ENCODE data around the gene EDEM2. TPM values are rescaled to one million over a fixed set of nuclear protein-coding genes. Genes with fewer than 3 reads are reported as not detected.
A peak's percentile ranks its signal among the peaks of the same experiment; 100 is the strongest.
"Not testable (repeated sequence)": the region's sequence is repeated elsewhere in the genome, so short reads cannot be mapped to it uniquely, and the experiment has no call there.

EDEM2 gene, protein sequence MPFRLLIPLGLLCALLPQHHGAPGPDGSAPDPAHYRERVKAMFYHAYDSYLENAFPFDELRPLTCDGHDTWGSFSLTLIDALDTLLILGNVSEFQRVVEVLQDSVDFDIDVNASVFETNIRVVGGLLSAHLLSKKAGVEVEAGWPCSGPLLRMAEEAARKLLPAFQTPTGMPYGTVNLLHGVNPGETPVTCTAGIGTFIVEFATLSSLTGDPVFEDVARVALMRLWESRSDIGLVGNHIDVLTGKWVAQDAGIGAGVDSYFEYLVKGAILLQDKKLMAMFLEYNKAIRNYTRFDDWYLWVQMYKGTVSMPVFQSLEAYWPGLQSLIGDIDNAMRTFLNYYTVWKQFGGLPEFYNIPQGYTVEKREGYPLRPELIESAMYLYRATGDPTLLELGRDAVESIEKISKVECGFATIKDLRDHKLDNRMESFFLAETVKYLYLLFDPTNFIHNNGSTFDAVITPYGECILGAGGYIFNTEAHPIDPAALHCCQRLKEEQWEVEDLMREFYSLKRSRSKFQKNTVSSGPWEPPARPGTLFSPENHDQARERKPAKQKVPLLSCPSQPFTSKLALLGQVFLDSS
- total RNA-seq (2013): 54.4 TPM
- 10 to 100 TPM; 39.5 to 86.1 (median 75.6) TPM for polyA plus RNA-seq
- 36.4 and 54.8 TPM in 2 replicates for polyA minus RNA-seq
- 4.9 to 36.7 (median 25.9) reads per million in 11 experiments for total RNA-seq

DNA sequence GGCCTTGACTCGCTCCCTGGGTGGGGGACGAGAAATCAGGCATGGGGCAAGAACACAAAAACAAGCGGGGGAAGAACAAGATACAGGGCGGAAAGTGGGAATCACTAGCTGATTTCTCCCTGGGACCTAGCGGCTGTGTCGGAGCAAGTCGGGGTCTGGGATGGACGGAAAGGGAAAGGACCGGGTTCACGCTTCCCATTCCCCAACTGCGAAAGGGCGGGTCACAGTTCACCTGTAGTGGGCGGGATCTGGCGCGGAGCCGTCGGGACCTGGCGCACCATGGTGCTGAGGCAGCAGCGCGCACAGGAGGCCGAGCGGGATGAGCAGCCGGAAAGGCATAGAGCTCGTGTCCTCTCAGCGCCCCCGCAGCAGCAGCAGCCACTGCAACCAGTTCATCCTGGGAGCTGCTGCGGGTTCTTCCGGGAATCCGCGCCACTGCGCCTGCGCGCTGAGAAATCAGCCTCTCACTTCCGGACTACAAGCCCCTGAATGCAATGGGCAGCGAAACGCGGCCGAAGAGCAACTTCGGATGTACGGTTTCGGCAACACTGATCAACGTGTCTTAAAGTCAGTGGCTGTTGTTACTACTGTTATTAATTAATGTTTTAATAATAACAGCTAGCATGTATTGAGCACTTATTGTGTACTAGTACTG, at the start of gene EDEM2:
TSS of gene EDEM2 (minus strand) at position 417 of the 655 bp plus-strand sequence. CDS start at position 339, 78 bp downstream.
- Mint-ChIP-seq H3K4me1 (peaks cover 43% of the 10 kb centered on the region), H3K27ac (peak within 1 kb of the TSS; percentile 86 to 96 (median 96)), H3K36me3 (peaks cover 13 to 20% of the 10 kb centered on the region in 2 donors), H3K9me3 (no peaks in the 10 kb centered on the region), H3K27me3 (ENCODE audit: low read depth in 3 of 3) (no peaks in the 10 kb centered on the region), H3K4me3 (peak within 1 kb of the TSS; percentile 95 to 96)
- TF ChIP-seq, protein P1, sequence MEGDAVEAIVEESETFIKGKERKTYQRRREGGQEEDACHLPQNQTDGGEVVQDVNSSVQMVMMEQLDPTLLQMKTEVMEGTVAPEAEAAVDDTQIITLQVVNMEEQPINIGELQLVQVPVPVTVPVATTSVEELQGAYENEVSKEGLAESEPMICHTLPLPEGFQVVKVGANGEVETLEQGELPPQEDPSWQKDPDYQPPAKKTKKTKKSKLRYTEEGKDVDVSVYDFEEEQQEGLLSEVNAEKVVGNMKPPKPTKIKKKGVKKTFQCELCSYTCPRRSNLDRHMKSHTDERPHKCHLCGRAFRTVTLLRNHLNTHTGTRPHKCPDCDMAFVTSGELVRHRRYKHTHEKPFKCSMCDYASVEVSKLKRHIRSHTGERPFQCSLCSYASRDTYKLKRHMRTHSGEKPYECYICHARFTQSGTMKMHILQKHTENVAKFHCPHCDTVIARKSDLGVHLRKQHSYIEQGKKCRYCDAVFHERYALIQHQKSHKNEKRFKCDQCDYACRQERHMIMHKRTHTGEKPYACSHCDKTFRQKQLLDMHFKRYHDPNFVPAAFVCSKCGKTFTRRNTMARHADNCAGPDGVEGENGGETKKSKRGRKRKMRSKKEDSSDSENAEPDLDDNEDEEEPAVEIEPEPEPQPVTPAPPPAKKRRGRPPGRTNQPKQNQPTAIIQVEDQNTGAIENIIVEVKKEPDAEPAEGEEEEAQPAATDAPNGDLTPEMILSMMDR (IDR thresholded peaks at IDR 0.05): no peak
- peak within 1 kb of the TSS; percentile 68 to 88 for H3K27ac ChIP-seq (ENCODE audit: low read depth in 1 of 2, low read length in 2 of 2)
- H2AFZ ChIP-seq (ENCODE audit: insufficient read depth, low read depth, low read length, poor library complexity, severe bottlenecking): peak within 1 kb of the TSS; percentile 92
- peak within 1 kb of the TSS; percentile 98 for H3K4me2 ChIP-seq (replicated peaks; ENCODE audit: extremely low read depth, low read length, poor library complexity, severe bottlenecking)
- peaks cover 15 to 18% of the 10 kb centered on the region in 2 donors for H3K36me3 ChIP-seq (replicated peaks in 1 of 2; ENCODE audit: control insufficient read depth in 1 of 2, insufficient read depth in 2 of 2, low read length in 2 of 2)
- intact Hi-C loops (cut with micrococcal nuclease): loop anchor here (2.0 to 10.0 kb wide), 7 partner anchors 54 to 785 kb away; partner anchors contain the start of genes TRPC4AP (in 2 of the 2), ACSS2 (in 1 of the 2), ITCH (in 1 of the 2) and MMP24OS (in 1 of the 2)
- DNase-seq: peak; percentile 91 to 92 (median 92)
- WGBS (ENCODE audit: insufficient coverage): under 1% methylated on average over 34 of the region's 42 CpGs
- no peaks in the 10 kb centered on the region for H3K9me3 ChIP-seq (replicated peaks in 1 of 2; ENCODE audit: control insufficient read depth in 1 of 2, insufficient read depth in 1 of 2, low read length in 2 of 2)
- H3K4me1 ChIP-seq (ENCODE audit: control insufficient read depth in 1 of 2, insufficient read depth in 2 of 2, low read length in 2 of 2): peaks cover 41 to 46% of the 10 kb centered on the region in 2 donors
- H3K9ac ChIP-seq (ENCODE audit: insufficient read depth, low read length, poor library complexity, severe bottlenecking): peak within 1 kb of the TSS; percentile 79
- H3K27me3 ChIP-seq (ENCODE audit: control insufficient read depth in 2 of 2, insufficient read depth in 2 of 2, low read length in 2 of 2): no peaks in the 10 kb centered on the region
- peak within 1 kb of the TSS; percentile 95 to 96 (median 95) for H3K4me3 ChIP-seq (replicated peaks in 1 of 3; ENCODE audit: low read depth in 2 of 3, low read length in 3 of 3)
- peaks cover 37% of the 10 kb centered on the region for H3K79me2 ChIP-seq (ENCODE audit: insufficient read depth, low read length)
- H4K20me1 ChIP-seq (ENCODE audit: insufficient read depth, low read length): peaks cover 34% of the 10 kb centered on the region

DNA sequence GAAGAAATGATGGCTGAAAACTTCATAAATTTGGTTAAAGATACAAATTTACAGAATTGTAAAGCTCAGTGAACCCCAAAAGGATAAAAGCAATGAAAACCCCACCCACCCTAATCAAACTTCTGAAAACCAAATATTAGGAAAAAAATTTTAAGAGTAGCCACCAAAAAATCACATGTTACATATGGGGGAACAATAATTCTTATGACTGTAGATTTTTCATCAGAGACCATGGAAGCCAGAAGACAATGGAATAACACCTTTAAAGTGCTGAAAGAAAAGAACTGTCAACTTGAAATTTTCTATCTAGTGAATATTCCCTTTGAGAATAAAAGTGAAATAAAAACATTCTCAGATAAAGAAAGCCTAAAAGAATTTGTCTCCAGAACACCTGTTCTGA, 49.2 kb upstream of the EDEM2 start:
- no peaks in the 10 kb centered on the region for H3K36me3 ChIP-seq (replicated peaks in 1 of 2; ENCODE audit: control insufficient read depth in 1 of 2, insufficient read depth in 2 of 2, low read length in 2 of 2)
- intact Hi-C loops (cut with micrococcal nuclease): no loop called here
- H3K79me2 ChIP-seq (ENCODE audit: insufficient read depth, low read length): no peaks in the 10 kb centered on the region
- no peak for DNase-seq
- Mint-ChIP-seq H3K9me3 (peaks cover 9 to 48% (median 40%) of the 10 kb centered on the region in 7 donors), H3K36me3 (peaks cover 5 to 6% of the 10 kb centered on the region in 2 donors), H3K4me1 (no peaks in the 10 kb centered on the region), H3K4me3 (no peak overlapping the region), H3K27ac (no peak overlapping the region), H3K27me3 (ENCODE audit: low read depth in 3 of 3) (peaks cover 0 to 2% (median 0%) of the 10 kb centered on the region in 3 donors)
- no peak overlapping the region for H3K4me2 ChIP-seq (replicated peaks; ENCODE audit: extremely low read depth, low read length, poor library complexity, severe bottlenecking)
- H3K27me3 ChIP-seq (ENCODE audit: control insufficient read depth in 2 of 2, insufficient read depth in 2 of 2, low read length in 2 of 2): no peaks in the 10 kb centered on the region
- no peak overlapping the region for H3K4me3 ChIP-seq (replicated peaks in 1 of 3; ENCODE audit: low read depth in 2 of 3, low read length in 3 of 3)
- H3K9ac ChIP-seq (ENCODE audit: insufficient read depth, low read length, poor library complexity, severe bottlenecking): no peak overlapping the region
- H2AFZ ChIP-seq (ENCODE audit: insufficient read depth, low read depth, low read length, poor library complexity, severe bottlenecking): no peak overlapping the region
- TF ChIP-seq, protein P1 (IDR thresholded peaks at IDR 0.05): no peak
- H3K4me1 ChIP-seq (ENCODE audit: control insufficient read depth in 1 of 2, insufficient read depth in 2 of 2, low read length in 2 of 2): no peaks in the 10 kb centered on the region
- no peak overlapping the region for H3K27ac ChIP-seq (ENCODE audit: low read depth in 1 of 2, low read length in 2 of 2)
- H3K9me3 ChIP-seq (replicated peaks in 1 of 2; ENCODE audit: control insufficient read depth in 1 of 2, insufficient read depth in 1 of 2, low read length in 2 of 2): peaks cover 25 to 32% of the 10 kb centered on the region in 2 donors
- no peaks in the 10 kb centered on the region for H4K20me1 ChIP-seq (ENCODE audit: insufficient read depth, low read length)

DNA sequence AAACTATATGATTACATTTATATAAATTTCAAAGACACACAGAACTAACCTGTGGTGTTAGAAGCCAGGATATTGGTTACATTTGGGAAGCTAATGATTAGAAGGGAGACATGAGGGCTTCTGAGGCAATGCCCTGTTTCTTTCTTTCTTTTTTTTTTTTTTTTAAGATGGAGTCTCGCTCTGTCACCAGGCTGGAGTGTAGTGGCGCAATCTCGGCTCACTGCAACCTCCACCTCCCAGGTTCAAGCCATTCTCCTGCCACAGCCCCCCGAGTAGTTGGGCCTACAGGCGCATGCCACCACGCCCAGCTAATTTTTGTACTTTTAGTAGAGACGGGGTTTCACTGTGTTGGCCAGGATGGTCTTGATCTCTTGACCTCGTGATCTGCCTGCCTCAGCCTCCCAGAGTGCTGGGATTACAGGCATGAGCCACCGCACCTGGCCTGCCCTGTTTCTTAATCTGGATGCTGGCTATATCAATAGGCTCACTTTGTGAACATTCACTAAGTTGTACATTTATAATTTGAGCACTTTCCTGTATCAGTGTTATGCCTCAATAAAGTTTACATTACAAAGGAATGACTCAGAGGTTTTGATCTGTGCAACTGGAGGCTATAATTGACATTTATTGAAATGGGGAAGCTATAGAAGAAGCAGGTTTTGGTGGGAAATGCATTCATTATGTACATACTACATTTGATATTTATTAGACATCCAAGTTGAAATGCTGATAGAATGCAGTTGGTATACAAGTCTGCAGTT, 46.1 kb upstream of the EDEM2 start:
- DNase-seq; H3K4me1 Mint-ChIP-seq; H3K4me3 ChIP-seq (replicated peaks in 1 of 3; ENCODE audit: low read depth in 2 of 3, low read length in 3 of 3); H4K20me1 ChIP-seq (ENCODE audit: insufficient read depth, low read length); H3K36me3 Mint-ChIP-seq; H2AFZ ChIP-seq (ENCODE audit: insufficient read depth, low read depth, low read length, poor library complexity, severe bottlenecking); H3K36me3 ChIP-seq (replicated peaks in 1 of 2; ENCODE audit: control insufficient read depth in 1 of 2, insufficient read depth in 2 of 2, low read length in 2 of 2); intact Hi-C loops (cut with micrococcal nuclease); H3K27ac Mint-ChIP-seq; H3K9ac ChIP-seq (ENCODE audit: insufficient read depth, low read length, poor library complexity, severe bottlenecking); H3K79me2 ChIP-seq (ENCODE audit: insufficient read depth, low read length); H3K27me3 ChIP-seq (ENCODE audit: control insufficient read depth in 2 of 2, insufficient read depth in 2 of 2, low read length in 2 of 2); H3K4me2 ChIP-seq (replicated peaks; ENCODE audit: extremely low read depth, low read length, poor library complexity, severe bottlenecking); H3K4me1 ChIP-seq (ENCODE audit: control insufficient read depth in 1 of 2, insufficient read depth in 2 of 2, low read length in 2 of 2); H3K27ac ChIP-seq (ENCODE audit: low read depth in 1 of 2, low read length in 2 of 2); H3K27me3 Mint-ChIP-seq (ENCODE audit: low read depth in 3 of 3); H3K4me3 Mint-ChIP-seq: not testable (repeated sequence)
- peaks cover 19 to 25% of the 10 kb centered on the region in 2 donors for H3K9me3 ChIP-seq (replicated peaks in 1 of 2; ENCODE audit: control insufficient read depth in 1 of 2, insufficient read depth in 1 of 2, low read length in 2 of 2)
- 98% methylated on average over 6 of the region's 9 CpGs for WGBS (ENCODE audit: insufficient coverage)
- H3K9me3 Mint-ChIP-seq: peaks cover 10 to 34% (median 30%) of the 10 kb centered on the region in 7 donors

All from CD14-positive monocyte (primary cell).